Aorta (tissue), 5 donors: ENCODE measurements around the gene SLC39A13. TPM values are rescaled to one million over a fixed set of nuclear protein-coding genes. Genes with fewer than 3 reads are reported as not detected.
A peak's percentile ranks its signal among the peaks of the same experiment; 100 is the strongest.

Source experiments
- ATAC-seq: fragments of 200-7000 bp; cut with Tn5 transposase; one replicate; pipeline ENCODE4 v1.9.1; 2022; ENCODE audit warnings: moderate library complexity; ENCODE audit not compliant: low FRiP score
- DNase-seq, 2 donors: peaks; one replicate each; pipeline ENCODE4 v3.0.0-alpha.2; 2020
- H3K27ac ChIP-seq, 2 donors: one replicate each; pipeline ENCODE4 v1.5.1; 2013; ENCODE audit warnings: low read length in 2 of 2, mild to moderate bottlenecking in 2 of 2, moderate library complexity in 2 of 2, control low read depth in 1 of 2, inconsistent platforms in 1 of 2, low read depth in 1 of 2
- H3K27me3 ChIP-seq, 2 donors: one replicate each; pipeline ENCODE4 v1.6.1; 2013; ENCODE audit warnings: control low read depth in 1 of 2, low read length in 1 of 2, mild to moderate bottlenecking in 1 of 2, moderate library complexity in 1 of 2; ENCODE audit not compliant: insufficient read depth in 2 of 2, control insufficient read depth in 1 of 2
- H3K36me3 ChIP-seq, 2 donors: one replicate each; pipeline ENCODE4 v1.6.1; 2013; ENCODE audit warnings: control low read depth in 1 of 2, low read length in 1 of 2, mild to moderate bottlenecking in 1 of 2; ENCODE audit not compliant: insufficient read depth in 2 of 2, control insufficient read depth in 1 of 2
- H3K4me1 ChIP-seq, 2 donors: one replicate each; pipeline ENCODE4 v1.6.1; 2013; ENCODE audit warnings: low read length in 2 of 2, control low read depth in 1 of 2, mild to moderate bottlenecking in 1 of 2, moderate library complexity in 1 of 2; ENCODE audit not compliant: insufficient read depth in 2 of 2, control insufficient read depth in 1 of 2
- H3K4me3 ChIP-seq, 2 donors: one replicate each; pipeline ENCODE4 v1.5.1; 2013; ENCODE audit warnings: low read length in 2 of 2, control low read depth in 1 of 2, mild to moderate bottlenecking in 1 of 2
- H3K9me3 ChIP-seq: one replicate; pipeline ENCODE4 v1.6.1; 2013; ENCODE audit warnings: mild to moderate bottlenecking, low read length; ENCODE audit not compliant: control insufficient read depth
- WGBS, 2 donors: extraction: QIAGEN DNeasy Blood & Tissue Kit; methylation state at CpG; one replicate each; pipeline ENCODE4 v1.1.7; 2013; 5-methylcytosine and 5-hydroxymethylcytosine counted together
- intact Hi-C, 2 donors: fragments of 100-400 bp; cut with DNase I; formaldehyde crosslinking; loops; one replicate each; pipeline versions ENCODE4 v1.14.2 to v1.15.0; 2022
- polyA plus RNA-seq, 2 donors: library from polyadenylated mRNA; stranded (reverse); fragments of 200-250 nt; gene quantifications; one replicate each; pipeline ENCODE4 v1.2.3, GENCODE V29; 2013
- total RNA-seq, 2 donors: library from RNA; stranded (reverse); fragmentation: NEBNext Ultra II Directional; extraction: Animal tissue kit (Norgen Biotek cat#: 25700); gene quantifications; one replicate each; pipeline ENCODE4 v1.2.1, GENCODE V29; 2021
- donor health status: healthy with polysubstance abuse.
- donor health status: Bipolar disorder and iron deficiency.
- donor health status: DM: no; HTN: no; CAD: no.
- donor health status: DM: no; HTN: no; CAD: no.
- donor health status: DM: yes; HTN: yes; CAD: no.

Gene SLC39A13
- total and polyA plus RNA-seq, 4 donors: 34.7 to 118 (median 82.0) TPM

DNA sequence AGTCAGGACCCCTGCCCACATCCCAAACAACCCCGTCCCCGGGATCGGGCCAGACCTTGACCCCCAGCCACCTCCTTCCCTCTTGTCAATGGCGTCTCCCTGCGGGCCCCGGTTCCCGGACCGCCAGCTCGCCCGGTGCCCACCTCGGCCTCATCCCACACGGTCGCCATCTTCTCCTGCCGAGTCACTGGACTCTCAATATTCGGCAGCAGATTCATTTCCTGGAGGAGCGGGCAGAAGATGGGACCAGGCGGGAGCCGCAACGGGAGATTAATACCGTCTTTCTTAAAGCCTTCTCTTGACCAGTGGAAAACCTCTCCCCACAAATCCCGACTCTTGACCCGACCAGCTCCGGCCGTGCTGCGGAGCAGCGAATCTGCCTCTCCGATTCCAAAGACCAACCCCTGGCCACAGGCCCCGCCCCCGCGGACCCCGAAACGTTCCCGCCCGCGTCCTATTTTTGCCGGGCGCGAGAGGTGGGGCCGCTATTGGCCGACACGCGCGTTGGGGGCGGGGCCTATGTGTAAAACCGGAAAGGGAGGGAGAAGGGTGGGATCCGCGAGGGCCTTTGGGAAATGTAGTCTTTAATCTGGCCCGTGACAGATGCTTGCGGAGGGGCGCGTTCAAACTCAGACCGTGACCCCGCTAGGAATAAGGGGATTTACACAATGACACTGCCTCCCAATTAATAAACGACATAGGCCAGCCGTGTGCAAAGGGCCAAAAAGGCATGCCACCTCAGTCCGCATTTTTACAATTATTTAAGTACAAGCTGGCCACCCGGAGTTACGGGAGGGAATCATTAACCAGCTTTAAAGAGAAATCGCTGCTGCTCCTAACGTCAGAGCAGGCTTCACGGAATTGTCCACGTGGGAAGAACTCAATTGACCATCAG is 17.9 kb downstream of the SLC39A13 start, which contains the start of gene PSMC3:
Gene PSMC3 (minus strand): TSS at position 378 of the 895 bp plus-strand sequence. CDS start 160 bp downstream, at position 218.
- Histone ChIP-seq H3K4me3 (peak within 1 kb of the TSS; percentile 83 to 94), H3K27me3 (no peaks in the 10 kb centered on the region), H3K36me3 (peaks cover 4 to 5% of the 10 kb centered on the region in 2 donors), H3K4me1 (no peaks in the 10 kb centered on the region), H3K27ac (peak within 1 kb of the TSS; percentile 19 to 76), H3K9me3 (no peaks in the 10 kb centered on the region)
- intact Hi-C loops: loop anchor here in 1 of 2 donors (1.0 kb wide), 1 partner anchor 10 kb away; no protein-coding TSS in a partner anchor
- peak; percentile 99 to 100 for DNase-seq
- WGBS, 2 donors: 0 to 1% methylated on average over 62 of the region's 62 CpGs
- peak; percentile 98 for ATAC-seq

DNA sequence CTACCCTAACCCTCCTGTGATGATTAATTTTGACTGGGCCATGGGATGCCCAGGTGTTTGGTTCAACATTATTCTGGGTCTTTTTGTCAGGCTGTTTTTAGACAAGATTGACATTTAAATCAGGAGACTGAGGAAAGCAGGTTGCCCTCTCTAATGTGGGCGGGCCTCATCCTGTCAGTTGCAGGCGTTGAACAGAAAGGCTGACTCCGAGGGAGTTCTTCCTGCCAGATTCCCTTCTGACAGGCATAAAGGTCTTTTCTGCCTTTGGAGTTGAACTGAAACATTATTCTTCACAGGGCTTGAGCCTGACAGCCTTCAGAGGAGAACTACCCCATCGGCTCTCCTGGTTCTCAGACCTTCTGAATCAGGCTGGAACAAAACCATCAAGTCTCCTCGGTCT is 22.1 kb downstream of the SLC39A13 start:
- H3K27me3 ChIP-seq: no peaks in the 10 kb centered on the region
- intact Hi-C loops: no loop called here
- 64 to 73% methylated on average over 5 of the region's 5 CpGs for WGBS, 2 donors
- H3K27ac ChIP-seq: no peak overlapping the region
- no peaks in the 10 kb centered on the region for H3K4me1 ChIP-seq
- ATAC-seq (no peak), DNase-seq (no peak)
- no peaks in the 10 kb centered on the region for H3K36me3 ChIP-seq
- no peaks in the 10 kb centered on the region for H3K9me3 ChIP-seq
- H3K4me3 ChIP-seq: no peak overlapping the region

DNA sequence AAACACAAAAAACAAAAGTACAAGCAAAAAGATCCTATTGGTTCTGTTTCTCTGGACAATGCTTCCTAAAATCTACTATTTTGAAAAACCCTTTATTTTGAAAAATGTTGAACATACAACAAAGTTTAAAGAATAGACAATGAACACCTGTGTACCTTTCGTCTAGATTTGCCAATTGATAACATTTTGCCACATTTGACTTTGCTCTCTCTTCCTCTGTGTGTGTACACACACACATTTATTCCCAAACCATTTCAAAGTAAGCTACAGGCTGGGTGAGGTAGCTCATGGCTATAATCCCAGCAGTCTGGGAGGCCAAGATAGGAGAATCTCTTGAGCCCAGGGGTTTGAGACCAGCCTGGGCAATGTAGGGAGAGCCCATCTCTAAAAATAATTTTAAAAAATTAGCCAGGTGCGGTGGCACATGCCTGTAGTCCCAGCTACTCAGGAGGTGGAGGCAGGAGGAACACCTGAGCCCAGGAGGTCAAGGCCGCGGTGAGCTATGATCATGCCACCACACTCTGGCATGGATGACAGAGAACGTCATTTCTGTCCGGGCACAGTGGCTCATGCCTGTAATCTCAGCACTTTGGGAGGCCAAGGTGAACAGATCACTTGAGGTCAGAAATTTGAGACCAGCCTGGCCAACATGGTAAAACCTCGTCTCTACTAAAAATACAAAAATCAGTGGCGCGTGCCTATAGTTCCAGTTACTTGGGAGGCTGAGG is 23.1 kb downstream of the SLC39A13 start:
- H3K4me1 ChIP-seq: no peaks in the 10 kb centered on the region

DNA sequence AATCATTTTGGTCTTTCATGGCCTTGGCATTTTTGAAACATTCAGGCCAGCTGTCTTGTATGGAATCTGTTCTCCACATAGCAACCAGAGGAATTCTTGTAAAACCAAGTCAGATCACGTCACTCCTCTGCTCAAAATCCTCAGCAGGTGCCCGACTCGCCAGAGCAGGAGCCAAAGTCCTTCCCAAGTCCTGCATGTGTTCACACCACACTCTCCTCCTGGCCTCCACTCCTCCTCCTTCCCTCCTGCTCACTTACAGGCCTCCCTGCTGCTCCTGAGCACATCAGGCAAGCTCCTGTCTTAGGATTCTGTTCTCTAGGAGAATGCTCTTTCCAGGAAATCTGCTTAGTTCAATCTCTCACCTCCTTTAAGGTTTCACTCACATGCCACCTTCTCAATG is 24.8 kb downstream of the SLC39A13 start:
- ATAC-seq (no peak), DNase-seq (no peak)
- no peaks in the 10 kb centered on the region for H3K27me3 ChIP-seq
- 78 to 82% methylated on average over 3 of the region's 3 CpGs for WGBS, 2 donors
- H3K36me3 ChIP-seq: no peaks in the 10 kb centered on the region
- H3K4me3 ChIP-seq: no peak overlapping the region
- intact Hi-C loops: no loop called here
- no peak overlapping the region for H3K27ac ChIP-seq
- H3K4me1 ChIP-seq: no peaks in the 10 kb centered on the region
- no peaks in the 10 kb centered on the region for H3K9me3 ChIP-seq

More for the DNA sequence above, 23.1 kb downstream of the SLC39A13 start:
- Histone ChIP-seq H3K36me3 (no peaks in the 10 kb centered on the region), H3K9me3 (no peaks in the 10 kb centered on the region), H3K27me3 (no peaks in the 10 kb centered on the region), H3K4me3 (no peak overlapping the region), H3K27ac (no peak overlapping the region)
- DNase-seq: no peak
- no peak for ATAC-seq
- intact Hi-C loops: no loop called here
- 90 to 92% methylated on average over 9 of the region's 9 CpGs for WGBS, 2 donors

DNA sequence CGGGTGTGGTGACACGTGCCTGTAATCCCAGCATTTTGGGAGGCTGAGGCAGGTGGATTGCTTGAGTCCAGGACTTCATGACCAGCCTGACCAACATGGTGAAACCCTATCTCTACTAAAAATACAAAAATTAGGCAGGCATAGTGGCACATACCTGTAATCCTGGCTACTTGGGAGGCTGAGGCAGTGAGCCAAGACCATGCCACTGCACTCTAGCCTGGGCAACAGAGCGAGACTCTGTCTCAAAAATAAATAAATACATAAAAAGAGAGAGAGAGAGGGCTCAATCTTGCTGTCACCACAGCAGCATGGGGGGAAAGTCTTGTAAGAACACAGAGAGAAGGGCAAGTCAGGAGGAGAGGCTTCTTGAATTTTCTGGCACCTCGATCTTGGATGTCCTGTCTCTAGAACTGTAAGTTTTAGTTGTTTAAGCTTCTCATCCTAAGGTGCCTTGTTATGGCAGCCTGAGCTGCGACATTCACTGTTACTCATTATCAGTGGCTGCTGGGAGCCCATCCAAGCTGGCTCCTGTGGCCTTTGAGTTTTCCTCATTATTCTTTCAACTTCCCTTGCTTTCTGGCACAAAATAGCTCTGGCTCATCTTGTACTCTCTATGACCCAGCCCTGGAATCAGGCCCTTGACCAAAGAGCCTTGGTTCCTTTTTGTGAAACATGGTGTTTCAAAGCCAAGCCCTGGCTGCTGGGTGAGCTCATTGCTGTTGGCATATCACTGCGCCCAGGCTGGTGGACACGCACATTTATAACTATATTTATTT is 25.8 kb downstream of the SLC39A13 start:
- H3K27me3 ChIP-seq: no peaks in the 10 kb centered on the region
- no peaks in the 10 kb centered on the region for H3K4me1 ChIP-seq
- no peak overlapping the region for H3K4me3 ChIP-seq
- no peaks in the 10 kb centered on the region for H3K36me3 ChIP-seq
- no peaks in the 10 kb centered on the region for H3K9me3 ChIP-seq
- no peak for DNase-seq
- peak; percentile 43 for ATAC-seq
- H3K27ac ChIP-seq: no peak overlapping the region
- intact Hi-C loops: no loop called here
- 51 to 56% methylated on average over 7 of the region's 7 CpGs for WGBS, 2 donors

DNA sequence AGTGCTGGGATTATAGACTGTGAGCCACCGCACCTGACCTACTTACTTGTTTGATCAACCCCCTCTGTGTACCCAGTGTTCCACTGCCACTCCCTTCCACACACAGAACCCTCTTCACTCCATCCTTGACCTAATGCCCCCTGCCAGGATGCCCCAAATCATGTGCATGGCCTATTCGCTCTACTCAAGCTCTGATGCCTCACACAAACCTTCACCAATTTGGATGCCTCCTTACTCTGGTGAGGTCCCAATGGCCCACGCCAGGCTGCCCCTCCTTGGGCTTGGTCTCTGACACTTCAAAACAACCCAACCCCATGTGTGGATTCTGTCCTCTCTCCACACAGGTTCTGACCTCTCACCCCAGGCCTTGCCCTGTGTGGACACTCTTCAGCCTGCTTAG is 27.3 kb downstream of the SLC39A13 start:
- Histone ChIP-seq H3K4me3 (no peak overlapping the region), H3K27me3 (no peaks in the 10 kb centered on the region), H3K27ac (no peak overlapping the region), H3K9me3 (no peaks in the 10 kb centered on the region), H3K36me3 (no peaks in the 10 kb centered on the region), H3K4me1 (no peaks in the 10 kb centered on the region)
- ATAC-seq (no peak), DNase-seq (no peak)
- 92 to 96% methylated on average over 3 of the region's 3 CpGs for WGBS, 2 donors
- intact Hi-C loops: no loop called here

DNA sequence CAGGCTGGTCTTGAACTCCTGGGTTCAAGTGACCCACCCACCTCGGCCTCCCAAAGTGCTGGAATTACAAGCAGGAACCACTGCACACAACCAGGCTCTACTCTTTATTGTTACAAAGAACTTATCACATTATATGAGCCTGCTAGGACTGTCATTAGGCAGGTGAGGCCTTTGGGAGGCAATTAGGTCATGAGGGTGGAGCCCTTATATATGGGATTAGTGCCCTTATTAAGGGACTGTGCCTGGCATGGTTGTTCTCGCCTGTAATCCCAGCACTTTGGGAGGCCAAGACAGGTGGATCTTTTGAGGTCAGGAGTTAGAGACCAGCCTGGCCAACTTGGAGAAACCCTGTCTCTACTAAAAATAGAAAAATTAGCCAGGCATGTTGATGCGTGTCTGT is 28.3 kb downstream of the SLC39A13 start:
- Histone ChIP-seq H3K9me3 (no peaks in the 10 kb centered on the region), H3K36me3 (no peaks in the 10 kb centered on the region), H3K4me1 (no peaks in the 10 kb centered on the region), H3K27ac (no peak overlapping the region), H3K4me3 (no peak overlapping the region), H3K27me3 (no peaks in the 10 kb centered on the region)
- intact Hi-C loops: no loop called here
- DNase-seq: no peak
- 97% methylated on average over 3 of the region's 3 CpGs for WGBS, 2 donors
- ATAC-seq: no peak

DNA sequence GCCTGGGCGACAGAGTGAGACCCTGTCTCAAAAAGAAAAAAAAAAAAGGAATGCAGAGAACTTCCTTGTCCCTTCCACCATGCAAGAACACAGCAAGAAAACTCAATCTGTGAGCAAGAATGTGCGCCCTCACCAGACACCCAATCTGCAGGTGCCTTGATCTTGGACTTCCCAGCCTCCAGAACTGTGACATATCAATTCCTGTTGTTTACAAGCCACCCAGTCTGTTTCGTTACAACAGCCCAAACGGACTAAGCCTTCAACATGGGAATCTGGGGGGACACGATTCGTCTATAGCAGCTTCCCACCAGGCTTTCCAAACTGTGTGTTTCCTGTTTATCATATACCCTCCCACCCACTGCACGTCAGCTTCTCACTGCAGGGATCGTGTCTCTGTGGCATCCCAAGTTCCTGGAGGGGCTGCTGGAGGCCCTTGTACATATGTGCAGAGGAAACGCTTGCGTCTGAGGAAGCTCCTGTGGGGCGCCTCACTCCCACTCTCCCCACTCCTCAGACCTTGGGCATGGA is 28.9 kb downstream of the SLC39A13 start:
- DNase-seq: no peak
- Histone ChIP-seq H3K36me3 (no peaks in the 10 kb centered on the region), H3K4me1 (no peaks in the 10 kb centered on the region), H3K9me3 (no peaks in the 10 kb centered on the region), H3K4me3 (no peak overlapping the region), H3K27ac (no peak overlapping the region), H3K27me3 (no peaks in the 10 kb centered on the region)
- intact Hi-C loops: no loop called here
- WGBS, 2 donors: 65 to 76% methylated on average over 11 of the region's 11 CpGs
- ATAC-seq: no peak
